T-cell (primary cell): ENCODE measurements around the gene STEEP1. TPM values are rescaled to one million over a fixed set of nuclear protein-coding genes. Genes with fewer than 3 reads are reported as not detected.

Experiments used
- ATAC-seq, 4 experiments: fragments of 200-7000 bp in 3 of 4; fragments of 150-1000 bp in 1 of 4; cut with Tn5 transposase; replicated peaks in 1 of 4; 1 replicate in 3 of 4; 2 replicates in 1 of 4; pipeline ENCODE4 v1.10.0; 2021; ENCODE audit warnings: moderate library complexity in 3 of 4, mild to moderate bottlenecking in 2 of 4, moderate number of reproducible peaks in 1 of 4
- CTCF ChIA-PET, 2 donors: fragments of 300-600 bp; sonication (Branson Sonifier 250); formaldehyde crosslinking; loops; one replicate each; lab custom pipeline; 2022; ENCODE audit warnings: antibody characterized with exemption in 2 of 2; lab: Charles Lee
- POLR2A ChIA-PET, 2 donors: fragments of 300-600 bp; sonication (Branson Sonifier 250); formaldehyde crosslinking; loops; one replicate each; lab custom pipeline; 2022; ENCODE audit warnings: antibody characterized with exemption in 2 of 2; lab: Charles Lee
- DNase-seq, 35 experiments: peaks; one replicate each; pipeline versions ENCODE4 v3.0.0 to v3.0.0-alpha.2; 2013 to 2023
- H3K27ac ChIP-seq: one replicate; pipeline ENCODE4 v1.5.1; 2013; ENCODE audit warnings: low read length
- H3K27me3 ChIP-seq, 2 experiments: replicated peaks in 1 of 2; 1 replicate in 1 of 2; 2 replicates in 1 of 2; pipeline versions ENCODE4 v1.6.1 to v1.7.0; 2013; ENCODE audit warnings: low read length in 1 of 2, mixed read lengths in 1 of 2; ENCODE audit not compliant: control insufficient read depth in 2 of 2, insufficient read depth in 2 of 2; ENCODE audit errors: extremely low read depth in 1 of 2
- H3K36me3 ChIP-seq, 2 donors: 1 replicate in 1 of 2; 2 replicates in 1 of 2; pipeline versions ENCODE4 v1.6.1 to v1.7.0; 2013; ENCODE audit warnings: low read length in 1 of 2; ENCODE audit not compliant: control insufficient read depth in 2 of 2, insufficient read depth in 1 of 2; ENCODE audit errors: extremely low read depth in 1 of 2
- H3K4me1 ChIP-seq, 2 experiments: 1 replicate in 1 of 2; 2 replicates in 1 of 2; pipeline versions ENCODE4 v1.6.1 to v1.7.0; 2013; ENCODE audit warnings: low read length in 2 of 2, mixed read lengths in 1 of 2; ENCODE audit not compliant: insufficient read depth in 2 of 2, control insufficient read depth in 1 of 2; ENCODE audit errors: extremely low read depth in 1 of 2
- H3K4me3 ChIP-seq, 2 donors: 1 replicate in 1 of 2; 2 replicates in 1 of 2; pipeline versions ENCODE4 v1.5.1 to v1.7.0; 2013; ENCODE audit warnings: mild to moderate bottlenecking in 2 of 2, low read length in 1 of 2, moderate library complexity in 1 of 2; ENCODE audit not compliant: control insufficient read depth in 1 of 2; ENCODE audit errors: extremely low read depth in 1 of 2
- H3K9me3 ChIP-seq: 2 replicates; pipeline ENCODE4 v1.7.0; 2013
- H3K27ac Mint-ChIP-seq, 2 donors: one replicate each; pipeline ENCODE4 v1.8.0; 2020 to 2021; ENCODE audit warnings: mild to moderate bottlenecking in 2 of 2, mixed read lengths in 2 of 2
- H3K27me3 Mint-ChIP-seq, 2 donors: one replicate each; pipeline ENCODE4 v1.8.0; 2021 to 2022; ENCODE audit warnings: mixed read lengths in 2 of 2
- H3K36me3 Mint-ChIP-seq: one replicate; pipeline ENCODE4 v1.8.0; 2021; ENCODE audit warnings: mixed read lengths
- H3K4me1 Mint-ChIP-seq, 3 donors: one replicate each; pipeline ENCODE4 v1.8.0; 2020 to 2022; ENCODE audit warnings: mixed read lengths in 3 of 3, mild to moderate bottlenecking in 1 of 3
- H3K4me3 Mint-ChIP-seq, 3 donors: one replicate each; pipeline ENCODE4 v1.8.0; 2020 to 2022; ENCODE audit warnings: mild to moderate bottlenecking in 3 of 3, mixed read lengths in 3 of 3, moderate library complexity in 3 of 3
- H3K9me3 Mint-ChIP-seq, 3 donors: one replicate each; pipeline ENCODE4 v1.8.0; 2020 to 2022; ENCODE audit warnings: mixed read lengths in 3 of 3
- WGBS: methylation state at CpG from one replicate; pipeline ENCODE4 v1.1.5; 2013; ENCODE audit warnings: missing lambda C conversion rate; ENCODE audit not compliant: insufficient coverage; 5-methylcytosine and 5-hydroxymethylcytosine counted together
- total RNA-seq, 35 experiments: library from RNA in 6 of 35; stranded (reverse) in 6 of 35; fragments of 120-200 nt in 1 of 35; gene quantifications; one replicate each; pipeline versions ENCODE4 v1.2.1 to v1.2.4 and lab custom pipeline; 2013 to 2026

The STEEP1 gene
- total RNA-seq = 10 to 100 TPM; 19.3 to 25.0 (median 21.4) TPM
- 32.0 TPM for total RNA-seq (2013)
- 17.6 to 54.0 (median 28.9) reads per million in 29 experiments for total RNA-seq (lab: John Stamatoyannopoulos, UW)

DNA sequence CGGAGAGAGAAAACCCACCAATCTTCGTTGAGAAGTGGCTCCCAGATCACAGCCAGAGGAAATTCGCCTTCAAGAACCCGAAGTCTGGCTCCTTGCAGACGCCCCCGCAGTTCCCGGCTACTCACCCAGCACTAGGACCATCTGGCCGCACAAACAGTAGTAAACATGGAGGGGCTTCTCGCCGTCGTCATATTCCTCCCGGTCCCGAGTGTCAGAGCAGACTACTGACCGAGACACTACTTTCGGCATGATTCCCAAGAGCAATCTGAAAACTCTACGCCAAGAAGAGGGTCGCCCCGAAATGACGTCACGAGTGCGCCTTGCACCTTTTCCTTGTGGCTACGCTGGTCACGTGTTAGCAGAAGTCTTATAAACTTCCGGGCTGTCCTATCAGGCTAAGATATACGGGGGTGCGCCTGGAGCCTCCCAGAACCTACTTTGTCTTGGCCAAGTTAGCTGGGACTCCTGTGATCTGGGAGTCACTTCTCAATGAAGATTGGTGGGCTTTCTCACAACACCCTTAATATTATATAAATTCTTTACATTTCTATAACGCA lies at the start of gene STEEP1:
Gene STEEP1, minus strand, starts transcription at position 303 of the 557 bp plus-strand sequence. Its CDS starts 54 bp downstream, at position 249.
- H3K27me3 ChIP-seq = no peaks in the 10 kb centered on the region
- H3K36me3 ChIP-seq = peaks cover 0 to 3% of the 10 kb centered on the region in 2 donors
- ChIA-PET POLR2A (no interaction called here), CTCF (no interaction called here)
- Mint-ChIP-seq H3K4me1 (peaks cover 13 to 25% (median 13%) of the 10 kb centered on the region in 3 donors), H3K27ac (peak within 1 kb of the TSS; percentile 83 to 91), H3K4me3 (peak within 1 kb of the TSS; percentile 82 to 94 (median 91)), H3K27me3 (no peaks in the 10 kb centered on the region), H3K9me3 (no peaks in the 10 kb centered on the region), H3K36me3 (peaks cover 4% of the 10 kb centered on the region)
- peak within 1 kb of the TSS; percentile 62 for H3K27ac ChIP-seq
- ATAC-seq (peak; percentile 87 to 97 (median 94)), DNase-seq (peak; percentile 62 to 93 (median 85))
- WGBS = 0% methylated on average over 10 of the region's 27 CpGs
- H3K4me1 ChIP-seq = peaks cover 2% of the 10 kb centered on the region in 2 experiments
- peak within 1 kb of the TSS; percentile 70 to 75 for H3K4me3 ChIP-seq
- H3K9me3 ChIP-seq = no peaks in the 10 kb centered on the region

DNA sequence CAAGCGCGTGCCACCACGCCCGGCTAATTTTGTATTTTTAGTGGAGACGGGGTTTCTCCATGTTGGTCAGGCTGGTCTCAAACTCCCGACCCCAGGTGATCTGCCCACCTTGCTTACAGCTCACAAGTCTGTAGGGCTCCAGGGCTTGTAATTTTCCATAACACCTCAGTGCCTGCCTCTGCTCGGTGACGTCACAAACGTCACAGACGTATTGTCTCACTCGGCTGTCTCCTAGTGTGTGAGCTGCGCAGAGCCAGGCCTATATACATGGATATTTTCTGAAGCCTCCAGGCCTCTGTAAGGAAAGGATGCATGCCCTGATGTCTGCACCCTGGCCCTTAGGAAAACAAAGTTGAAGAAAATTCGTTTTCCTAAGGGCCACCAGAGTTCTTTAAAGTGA lies 49.6 kb upstream of the STEEP1 start:
- H3K27ac ChIP-seq = no peak overlapping the region
- peaks cover 0 to 3% of the 10 kb centered on the region in 2 experiments for H3K4me1 ChIP-seq
- no peaks in the 10 kb centered on the region for H3K9me3 ChIP-seq
- Mint-ChIP-seq H3K9me3 (no peaks in the 10 kb centered on the region), H3K36me3 (no peaks in the 10 kb centered on the region), H3K27ac (peak overlapping the region in 1 of 2 donors; percentile 39), H3K27me3 (no peaks in the 10 kb centered on the region), H3K4me1 (peaks cover 12 to 21% (median 16%) of the 10 kb centered on the region in 3 donors), H3K4me3 (no peak overlapping the region)
- 90% methylated on average over 2 of the region's 13 CpGs for WGBS
- DNase-seq = no peak
- peaks cover 0 to 3% of the 10 kb centered on the region in 2 donors for H3K36me3 ChIP-seq
- POLR2A ChIA-PET = interaction anchor here in 1 of 2 donors (0.6 kb wide), 1 partner anchor 45 kb away, joined by 4 read pairs; no protein-coding TSS in a partner anchor
- ATAC-seq = no peak
- no peaks in the 10 kb centered on the region for H3K27me3 ChIP-seq
- CTCF ChIA-PET = no interaction called here
- no peak overlapping the region for H3K4me3 ChIP-seq

DNA sequence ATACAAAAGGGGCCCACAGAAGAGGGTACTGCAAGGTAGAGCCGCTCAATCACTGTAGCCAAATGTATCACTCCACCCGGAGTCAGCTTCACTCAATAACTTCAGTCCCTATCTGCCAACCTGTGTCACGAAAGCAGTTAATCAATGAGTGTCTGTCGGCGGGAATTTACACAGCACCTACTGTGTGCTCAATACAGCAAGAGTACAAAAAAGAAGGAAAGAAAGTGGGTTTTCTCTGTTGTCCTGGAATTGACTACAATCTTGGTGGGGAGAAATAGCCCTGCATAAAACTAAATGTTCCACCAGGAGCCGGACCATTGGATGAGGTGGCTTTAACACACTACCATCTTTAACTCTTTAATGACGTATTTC lies 41.8 kb upstream of the STEEP1 start:
- CTCF ChIA-PET = interaction anchor here in 1 of 2 donors (0.5 to 1.0 kb wide), 2 partner anchors 33 to 149 kb away, joined by 3 to 7 read pairs; partner anchors contain the start of gene UBE2A
- H3K9me3 Mint-ChIP-seq = no peaks in the 10 kb centered on the region
- H3K4me1 Mint-ChIP-seq = peaks cover 32 to 44% (median 36%) of the 10 kb centered on the region in 3 donors
- peak overlapping the region; percentile 94 for H3K27ac Mint-ChIP-seq
- H3K4me3 ChIP-seq = peak overlapping the region in 1 of 2 donors; percentile 92
- peak overlapping the region; percentile 89 to 93 (median 89) for H3K4me3 Mint-ChIP-seq
- H3K36me3 Mint-ChIP-seq = no peaks in the 10 kb centered on the region
- H3K4me1 ChIP-seq = peaks cover 3 to 19% of the 10 kb centered on the region in 2 experiments
- H3K36me3 ChIP-seq = no peaks in the 10 kb centered on the region
- no CpG with 5 or more reads among the region's 7 CpGs for WGBS
- POLR2A ChIA-PET = interaction anchor here in 1 of 2 donors (0.8 kb wide), 1 partner anchor 70 kb away, joined by 3 read pairs; no protein-coding TSS in a partner anchor
- H3K27me3 ChIP-seq = no peaks in the 10 kb centered on the region
- DNase-seq (no peak), ATAC-seq (no peak)
- no peaks in the 10 kb centered on the region for H3K9me3 ChIP-seq
- no peaks in the 10 kb centered on the region for H3K27me3 Mint-ChIP-seq
- peak overlapping the region; percentile 97 for H3K27ac ChIP-seq

DNA sequence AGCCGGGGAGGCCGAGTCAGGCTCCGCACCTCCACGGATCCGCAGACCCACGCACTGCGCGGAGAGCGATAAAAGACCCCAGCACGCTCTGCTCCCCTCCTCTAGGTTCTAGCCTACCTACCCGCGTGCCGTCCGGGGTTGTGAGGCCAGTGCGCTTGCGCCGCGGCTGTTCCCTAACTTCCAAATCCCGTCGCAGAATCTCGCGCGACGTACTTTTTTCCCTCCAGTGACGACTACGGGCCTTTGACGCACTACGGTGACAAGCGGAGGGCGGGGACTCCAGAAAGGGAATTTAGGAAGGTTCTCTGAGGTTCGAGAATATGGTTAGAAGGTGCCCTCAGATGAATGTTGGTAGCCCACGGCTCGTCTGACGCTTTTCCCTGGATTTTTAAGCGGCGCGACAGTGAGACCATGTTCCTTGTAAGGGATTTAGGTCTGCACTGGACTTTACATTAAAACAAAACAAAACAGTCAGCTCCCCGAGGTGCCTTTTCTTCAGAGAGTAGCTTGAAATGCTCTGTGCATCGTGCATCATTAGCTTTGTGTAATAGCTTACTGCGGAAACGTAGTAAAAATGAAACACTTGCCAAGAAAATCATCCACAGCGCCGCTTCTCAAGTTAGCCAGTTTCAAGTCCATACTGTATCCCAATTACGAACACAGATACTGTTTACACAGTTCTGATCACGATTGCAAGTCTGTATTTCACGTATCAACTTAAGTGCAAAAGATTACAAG lies 41.2 kb upstream of the STEEP1 start, which contains the start of gene NKRF:
Gene NKRF, minus strand, starts transcription at position 145 of the 738 bp plus-strand sequence.
- Mint-ChIP-seq H3K27me3 (no peaks in the 10 kb centered on the region), H3K36me3 (peaks cover 3% of the 10 kb centered on the region), H3K9me3 (no peaks in the 10 kb centered on the region), H3K4me3 (peak within 1 kb of the TSS; percentile 89 to 93 (median 89)), H3K4me1 (peaks cover 36 to 47% (median 36%) of the 10 kb centered on the region in 3 donors), H3K27ac (peak within 1 kb of the TSS; percentile 94)
- ATAC-seq (peak; percentile 81 to 84 (median 82)), DNase-seq (peak; percentile 78 to 95 (median 87))
- H3K4me3 ChIP-seq = peak within 1 kb of the TSS; percentile 72 to 92
- H3K27ac ChIP-seq = peak within 1 kb of the TSS; percentile 97
- H3K9me3 ChIP-seq = no peaks in the 10 kb centered on the region
- H3K27me3 ChIP-seq = no peaks in the 10 kb centered on the region
- H3K36me3 ChIP-seq = no peaks in the 10 kb centered on the region
- H3K4me1 ChIP-seq = peaks cover 3 to 19% of the 10 kb centered on the region in 2 experiments
- ChIA-PET CTCF (interaction anchor here in 1 of 2 donors (0.5 to 1.0 kb wide), 6 partner anchors 32 to 150 kb away, joined by 3 to 7 read pairs (median 4); partner anchors contain the start of gene UBE2A), POLR2A (interaction anchor here (0.5 to 1.9 kb wide), 8 partner anchors 15 to 240 kb away, joined by 3 to 11 read pairs (median 6); partner anchors contain the start of genes RPL39 (in 1 of the 2) and UBE2A (in 1 of the 2))
- under 1% methylated on average over 25 of the region's 46 CpGs for WGBS

DNA sequence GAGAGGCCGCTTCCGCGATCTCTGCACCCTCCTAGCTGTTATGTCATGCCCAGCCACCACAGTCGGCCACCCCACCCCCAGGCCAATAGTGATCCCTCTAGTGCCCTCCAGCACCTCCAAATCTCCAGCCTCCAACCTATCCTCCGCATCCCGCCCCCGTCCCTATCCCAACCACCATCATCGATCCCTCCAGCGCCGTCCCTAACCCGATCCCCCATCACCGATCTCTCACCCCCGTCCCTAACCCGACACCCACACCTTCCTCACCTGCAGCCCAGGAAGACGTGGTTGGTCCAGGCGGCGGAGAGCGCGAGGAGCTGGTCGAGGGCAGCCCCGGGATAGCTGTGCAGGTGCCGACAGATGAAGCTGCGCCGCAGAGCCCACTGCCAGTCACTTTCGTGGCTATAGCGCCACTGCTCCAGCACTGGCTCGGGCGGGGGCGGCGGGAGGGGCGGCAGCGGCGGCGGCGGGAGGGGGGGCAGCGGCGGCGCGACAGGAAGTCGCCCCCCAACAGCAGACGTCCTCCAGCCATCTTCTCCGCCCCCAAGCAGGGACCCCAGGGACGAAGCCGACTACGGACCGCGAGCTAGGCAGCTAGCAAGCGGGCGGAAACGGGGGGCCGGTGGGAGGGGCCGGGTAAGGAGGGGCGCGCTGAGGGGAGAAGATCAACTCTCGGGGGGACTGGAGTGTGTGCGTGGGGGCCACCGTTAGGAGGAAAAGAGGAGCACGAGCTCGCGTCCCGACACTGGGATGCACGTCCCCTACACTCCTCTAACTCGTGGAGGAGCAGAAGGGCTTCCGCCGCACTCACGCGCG lies 40.5 kb upstream of the STEEP1 start:
- 2% methylated on average over 11 of the region's 68 CpGs for WGBS
- H3K27ac Mint-ChIP-seq = peak overlapping the region; percentile 94
- H3K27me3 Mint-ChIP-seq = no peaks in the 10 kb centered on the region
- ATAC-seq (peak; percentile 60 to 72 (median 66)), DNase-seq (peak in 34 of 35 experiments; percentile 5 to 63 (median 36))
- Histone ChIP-seq H3K36me3 (peaks cover 0 to 2% of the 10 kb centered on the region in 2 donors), H3K4me3 (peak overlapping the region; percentile 72 to 92), H3K9me3 (no peaks in the 10 kb centered on the region), H3K27me3 (no peaks in the 10 kb centered on the region), H3K4me1 (peaks cover 3 to 19% of the 10 kb centered on the region in 2 experiments), H3K27ac (peak overlapping the region; percentile 97)
- peak overlapping the region; percentile 89 to 93 (median 89) for H3K4me3 Mint-ChIP-seq
- H3K4me1 Mint-ChIP-seq = peaks cover 36 to 47% (median 36%) of the 10 kb centered on the region in 3 donors
- no peaks in the 10 kb centered on the region for H3K9me3 Mint-ChIP-seq
- H3K36me3 Mint-ChIP-seq = peaks cover 3% of the 10 kb centered on the region
- ChIA-PET CTCF (interaction anchor here (0.5 to 1.0 kb wide), 8 partner anchors 17 to 342 kb away, joined by 3 to 6 read pairs (median 3); no protein-coding TSS in a partner anchor), POLR2A (interaction anchor here (0.6 to 1.9 kb wide), 6 partner anchors 14 to 185 kb away, joined by 3 to 11 read pairs (median 6); partner anchors contain the start of genes RPL39 (in 1 of the 2) and UBE2A (in 1 of the 2))
